Parathyroid adenoma (tissue), 2 donors: ENCODE measurements around the gene ATP1A1.

ENCODE experiments used
- H2AFZ ChIP-seq: fragments of 300-600 bp; sonication (generic); one replicate; pipeline ENCODE4 v1.7.0; 2017; ENCODE audit warnings: antibody characterized with exemption, mild to moderate bottlenecking
- H3K27ac ChIP-seq: fragments of 300-600 bp; sonication (generic); one replicate; pipeline ENCODE4 v1.7.0; 2017
- H3K27me3 ChIP-seq: fragments of 300-600 bp; sonication (generic); one replicate; pipeline ENCODE4 v1.7.0; 2017; ENCODE audit warnings: low read length; ENCODE audit not compliant: control insufficient read depth, insufficient read depth
- H3K36me3 ChIP-seq: fragments of 300-600 bp; sonication (generic); one replicate; pipeline ENCODE4 v1.7.0; 2017; ENCODE audit warnings: low read length; ENCODE audit not compliant: control insufficient read depth, insufficient read depth
- H3K4me1 ChIP-seq: fragments of 300-600 bp; sonication (generic); one replicate; pipeline ENCODE4 v1.7.0; 2017; ENCODE audit warnings: control low read depth
- H3K4me2 ChIP-seq: fragments of 300-600 bp; sonication (generic); one replicate; pipeline ENCODE4 v1.7.0; 2017; ENCODE audit warnings: low read length
- H3K4me3 ChIP-seq: fragments of 300-600 bp; sonication (generic); one replicate; pipeline ENCODE4 v1.7.0; 2017; ENCODE audit warnings: low read depth, low read length
- H3K79me2 ChIP-seq: fragments of 300-600 bp; sonication (generic); one replicate; pipeline ENCODE4 v1.7.0; 2017; ENCODE audit warnings: control low read depth
- H3K9ac ChIP-seq: fragments of 300-600 bp; sonication (generic); one replicate; pipeline ENCODE4 v1.7.0; 2017; ENCODE audit warnings: mild to moderate bottlenecking
- H3K9me3 ChIP-seq: fragments of 300-600 bp; sonication (generic); one replicate; pipeline ENCODE4 v1.7.0; 2017; ENCODE audit warnings: low read length; ENCODE audit not compliant: control insufficient read depth
- TF ChIP-seq, protein P1 (sequence below): fragments of 300-600 bp; sonication (generic); IDR thresholded peaks from one replicate; pipeline ENCODE4 v1.7.0; 2017; ENCODE audit warnings: antibody characterized with exemption, mild to moderate bottlenecking
- donor health status: primary hyperparathyroidism.

ATP1A1 gene

DNA sequence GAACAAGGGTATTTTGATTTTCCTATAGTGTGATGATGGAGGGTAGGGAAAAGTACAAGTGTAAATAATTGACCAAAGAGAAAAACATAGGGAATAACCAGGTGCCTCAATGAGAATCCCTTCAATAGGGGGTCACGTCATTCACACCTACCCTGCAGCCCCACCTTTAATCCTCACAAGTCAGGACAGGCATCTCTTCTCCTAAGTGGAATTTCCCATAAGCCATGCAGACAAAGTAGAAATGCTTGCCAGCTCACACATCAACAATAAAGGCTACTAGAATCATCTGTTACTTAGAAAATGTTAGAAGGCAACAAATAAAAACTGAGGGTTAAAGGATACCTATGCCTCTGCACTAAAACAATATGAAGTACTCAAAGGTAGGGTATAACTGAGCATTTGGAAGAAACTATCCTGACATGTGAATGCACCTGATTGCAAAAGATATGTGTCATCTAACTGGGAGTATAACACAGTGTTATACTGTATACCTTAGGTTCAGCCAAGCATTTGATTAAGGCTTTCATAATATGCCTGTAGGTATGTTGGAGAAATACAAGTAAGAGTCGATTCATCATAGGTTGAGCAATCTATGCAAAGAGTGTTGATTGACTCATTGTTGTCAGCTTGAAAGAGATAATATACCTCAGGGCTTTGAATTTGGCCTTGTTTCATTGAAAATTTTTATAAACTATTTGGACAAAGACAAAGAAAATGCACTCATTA, 32.4 kb upstream of the ATP1A1 start:
- Histone ChIP-seq H3K79me2 (no peaks in the 10 kb centered on the region), H3K4me1 (peaks cover 5% of the 10 kb centered on the region), H3K4me3 (no peak overlapping the region), H3K36me3 (no peaks in the 10 kb centered on the region), H3K27me3 (no peaks in the 10 kb centered on the region), H2AFZ (no peak overlapping the region), H3K27ac (no peak overlapping the region), H3K9ac (no peak overlapping the region), H3K4me2 (no peak overlapping the region), H3K9me3 (no peaks in the 10 kb centered on the region)
- TF ChIP-seq, protein P1, sequence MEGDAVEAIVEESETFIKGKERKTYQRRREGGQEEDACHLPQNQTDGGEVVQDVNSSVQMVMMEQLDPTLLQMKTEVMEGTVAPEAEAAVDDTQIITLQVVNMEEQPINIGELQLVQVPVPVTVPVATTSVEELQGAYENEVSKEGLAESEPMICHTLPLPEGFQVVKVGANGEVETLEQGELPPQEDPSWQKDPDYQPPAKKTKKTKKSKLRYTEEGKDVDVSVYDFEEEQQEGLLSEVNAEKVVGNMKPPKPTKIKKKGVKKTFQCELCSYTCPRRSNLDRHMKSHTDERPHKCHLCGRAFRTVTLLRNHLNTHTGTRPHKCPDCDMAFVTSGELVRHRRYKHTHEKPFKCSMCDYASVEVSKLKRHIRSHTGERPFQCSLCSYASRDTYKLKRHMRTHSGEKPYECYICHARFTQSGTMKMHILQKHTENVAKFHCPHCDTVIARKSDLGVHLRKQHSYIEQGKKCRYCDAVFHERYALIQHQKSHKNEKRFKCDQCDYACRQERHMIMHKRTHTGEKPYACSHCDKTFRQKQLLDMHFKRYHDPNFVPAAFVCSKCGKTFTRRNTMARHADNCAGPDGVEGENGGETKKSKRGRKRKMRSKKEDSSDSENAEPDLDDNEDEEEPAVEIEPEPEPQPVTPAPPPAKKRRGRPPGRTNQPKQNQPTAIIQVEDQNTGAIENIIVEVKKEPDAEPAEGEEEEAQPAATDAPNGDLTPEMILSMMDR, result no peak

DNA sequence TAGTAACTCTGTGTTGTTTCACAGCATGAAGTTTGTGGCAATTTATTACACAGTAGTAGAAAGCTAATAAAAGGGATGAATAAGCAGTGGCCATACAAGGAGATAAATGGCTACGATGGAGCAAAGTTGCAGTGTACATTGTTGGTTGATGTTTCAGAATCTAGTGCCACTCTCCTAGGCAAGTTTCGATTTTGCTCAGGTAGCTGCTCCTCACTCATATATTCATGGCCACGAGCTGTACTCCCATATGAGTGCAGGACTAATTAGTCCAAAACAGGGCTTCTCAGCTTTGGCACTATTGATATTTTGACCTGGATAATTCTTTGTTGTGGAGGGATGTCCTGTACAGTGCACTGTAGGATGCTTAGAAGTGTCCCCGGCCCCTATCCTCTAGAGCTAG, 30.0 kb upstream of the ATP1A1 start:
- Histone ChIP-seq H3K27me3 (no peaks in the 10 kb centered on the region), H3K79me2 (no peaks in the 10 kb centered on the region), H3K4me2 (no peak overlapping the region), H3K4me3 (no peak overlapping the region), H3K9me3 (no peaks in the 10 kb centered on the region), H3K4me1 (no peaks in the 10 kb centered on the region), H3K36me3 (no peaks in the 10 kb centered on the region), H2AFZ (no peak overlapping the region), H3K9ac (no peak overlapping the region), H3K27ac (no peak overlapping the region)
- TF ChIP-seq, protein P1, result no peak

DNA sequence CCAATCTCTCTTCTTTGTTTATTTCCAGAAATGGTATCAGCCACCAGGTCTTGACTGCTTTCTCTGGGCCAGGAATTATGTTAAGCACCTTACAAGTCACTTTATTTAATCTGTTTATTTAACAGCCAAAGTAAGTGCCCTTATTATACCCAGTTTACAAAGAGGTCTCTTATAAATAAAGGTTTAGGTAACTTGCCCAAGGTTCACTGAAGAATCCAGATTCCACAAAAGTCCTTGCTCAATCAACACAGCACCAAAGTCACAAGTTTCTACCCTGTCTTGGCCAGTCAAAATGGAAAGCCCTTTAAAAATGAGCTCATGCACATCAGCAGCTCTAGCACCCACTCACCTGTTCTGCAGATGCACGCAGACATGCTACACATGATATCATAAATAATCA, 28.0 kb upstream of the ATP1A1 start:
- Histone ChIP-seq H3K9me3 (no peaks in the 10 kb centered on the region), H3K4me2 (no peak overlapping the region), H3K27ac (no peak overlapping the region), H3K9ac (no peak overlapping the region), H2AFZ (no peak overlapping the region), H3K4me3 (no peak overlapping the region), H3K4me1 (no peaks in the 10 kb centered on the region), H3K27me3 (no peaks in the 10 kb centered on the region), H3K36me3 (no peaks in the 10 kb centered on the region), H3K79me2 (no peaks in the 10 kb centered on the region)
- TF ChIP-seq, protein P1, result no peak

DNA sequence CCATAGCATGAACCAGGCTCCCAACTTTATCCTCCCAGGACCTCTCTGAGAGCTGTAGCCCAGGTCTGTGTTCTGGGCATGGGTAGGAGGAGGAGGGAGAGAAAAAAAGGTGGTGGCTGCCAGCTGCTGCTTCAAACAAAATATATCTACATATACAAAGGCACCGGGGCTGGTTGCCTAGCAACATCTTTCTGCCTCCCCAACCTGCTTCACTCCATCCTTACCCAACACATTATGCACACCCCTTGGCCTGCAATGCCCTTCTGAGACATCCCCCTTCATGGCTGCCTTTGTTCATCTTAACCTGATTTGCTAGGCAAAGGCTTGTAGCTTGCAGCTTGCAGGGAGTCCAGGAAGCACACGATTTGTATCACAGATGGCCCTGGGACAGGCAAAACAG, 27.2 kb upstream of the ATP1A1 start:
- TF ChIP-seq, protein P1, result no peak
- no peak overlapping the region for H2AFZ ChIP-seq
- no peak overlapping the region for H3K4me3 ChIP-seq
- H3K36me3 ChIP-seq, result no peaks in the 10 kb centered on the region
- H3K27me3 ChIP-seq, result no peaks in the 10 kb centered on the region
- H3K9ac ChIP-seq, result no peak overlapping the region
- H3K9me3 ChIP-seq, result no peaks in the 10 kb centered on the region
- no peaks in the 10 kb centered on the region for H3K4me1 ChIP-seq
- no peak overlapping the region for H3K4me2 ChIP-seq
- no peak overlapping the region for H3K27ac ChIP-seq
- H3K79me2 ChIP-seq, result no peaks in the 10 kb centered on the region
